DMS114 treated with DMSO at 0.1 percent for 48 hours (cell line): ENCODE measurements around the gene ROBO1.
"Not testable (repeated sequence)": the region's sequence is repeated elsewhere in the genome, so short reads cannot be mapped to it uniquely, and the experiment has no call there.

Experiments used
- DNase-seq: peaks from one replicate; lab custom pipeline; 2025; ENCODE audit not compliant: unreplicated experiment; lab: John Stamatoyannopoulos, UW

The ROBO1 gene

DNA sequence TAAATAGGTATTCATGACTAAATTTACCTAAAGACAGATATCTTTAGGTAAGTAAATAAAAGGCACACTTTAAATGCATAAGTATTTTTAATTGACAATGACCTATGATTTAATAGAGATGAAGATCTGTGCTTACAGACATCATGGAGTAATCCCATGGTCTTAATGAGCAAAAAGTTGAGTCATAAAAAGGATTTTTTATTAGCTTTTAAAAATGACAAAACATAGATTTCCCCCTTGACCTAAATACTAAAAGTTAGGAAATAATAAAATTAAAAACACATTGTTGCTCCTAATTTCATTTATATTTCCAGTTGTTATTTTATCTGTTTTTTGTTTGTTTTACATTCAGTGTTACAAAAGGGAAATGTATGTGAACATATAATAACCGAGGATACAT is 1005.7 kb downstream of the ROBO1 start:
- DNase-seq, result no peak

DNA sequence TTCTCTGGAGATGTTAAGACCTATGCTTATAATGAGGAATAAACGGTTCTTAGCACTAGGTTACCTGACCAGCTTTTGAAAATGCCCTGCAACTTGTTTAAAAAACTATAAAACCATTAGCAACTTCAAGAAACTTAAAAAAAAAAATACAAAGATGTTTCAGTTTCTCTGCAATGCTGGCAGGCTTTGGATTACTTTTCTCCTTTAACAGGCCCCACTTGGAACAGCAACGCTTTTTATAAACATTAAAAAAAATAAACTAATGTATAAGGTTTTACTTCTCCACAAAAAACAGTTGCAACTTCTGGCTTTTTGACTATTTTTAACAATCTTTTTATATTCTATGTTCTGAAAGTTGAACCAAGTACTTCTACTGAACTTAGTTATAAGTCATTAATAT is 1006.7 kb downstream of the ROBO1 start:
- no peak for DNase-seq

GRCh38 chr3:78757731-78758130 is 1010.1 kb downstream of the ROBO1 start:
- DNase-seq, result no peak

DNA sequence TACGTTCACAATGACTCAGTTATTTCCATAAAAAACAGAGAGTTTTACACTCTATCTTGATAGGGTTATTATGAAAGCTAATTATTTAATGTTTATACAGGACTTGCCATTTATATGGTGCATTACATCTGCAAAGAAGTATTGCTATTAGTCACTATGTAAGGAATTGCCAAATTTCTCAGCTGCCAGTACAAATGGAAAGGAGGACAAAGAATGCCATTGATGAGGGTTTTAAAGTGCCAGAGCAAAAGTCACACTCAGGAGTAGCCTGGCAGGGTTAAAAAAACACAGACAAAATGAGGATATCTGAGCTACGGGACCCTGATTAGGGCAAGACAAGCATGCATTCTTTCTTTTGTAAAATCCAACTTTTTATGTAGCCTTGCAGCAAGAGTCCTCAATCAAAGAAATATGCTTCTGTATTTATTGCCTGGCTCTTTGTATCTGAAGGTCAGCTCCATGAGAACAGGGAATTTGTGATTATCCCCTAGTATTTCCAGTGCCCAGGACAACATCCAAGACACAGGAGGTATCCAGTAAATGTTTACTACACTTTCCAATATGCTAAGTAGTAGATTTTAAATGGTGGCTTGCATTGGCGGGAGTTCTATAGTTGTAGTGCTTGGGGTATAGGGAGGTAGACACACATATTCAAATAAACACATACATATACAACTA is 1013.6 kb downstream of the ROBO1 start:
- DNase-seq, result no peak

- DNase-seq, result no peak
Observed at GRCh38 chr3:78751266-78751665, 1016.5 kb downstream of the ROBO1 start.

DNA sequence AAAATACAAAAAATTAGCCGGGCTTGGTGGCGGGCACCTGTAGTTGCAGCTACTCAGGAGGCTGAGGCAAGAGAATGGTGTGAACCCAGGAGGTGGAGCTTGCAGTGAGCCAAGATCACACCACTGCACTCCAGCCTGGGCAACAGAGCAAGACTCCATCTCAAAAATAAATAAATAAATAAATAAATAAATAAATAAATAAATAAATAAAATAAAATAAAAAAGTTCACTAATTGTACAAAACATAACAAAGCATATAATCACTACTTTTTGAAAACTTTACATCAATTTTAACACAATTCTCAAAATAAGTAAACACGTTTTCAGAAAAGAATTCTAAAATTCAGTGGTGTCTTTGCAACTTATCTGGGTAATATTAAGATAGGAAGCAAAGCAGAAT is 1017.5 kb downstream of the ROBO1 start:
- not testable (repeated sequence) for DNase-seq

DNA sequence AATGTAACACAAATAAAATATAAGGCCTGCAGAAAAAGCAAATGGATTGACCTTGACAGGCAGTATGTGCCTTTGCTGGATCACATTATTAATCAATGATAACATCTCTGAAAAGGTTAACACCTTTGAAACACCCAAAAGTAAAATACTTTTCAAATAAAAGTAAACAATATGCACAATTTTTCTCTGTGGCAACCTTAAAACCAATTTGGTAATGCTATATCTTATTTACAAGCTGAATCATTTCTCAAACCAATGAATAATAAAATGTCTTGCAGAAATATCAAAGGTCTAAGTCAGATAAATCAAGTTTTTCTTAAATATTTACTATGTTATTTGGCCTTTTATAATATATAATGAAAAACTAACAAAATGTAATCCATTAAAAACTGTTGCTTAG is 1018.7 kb downstream of the ROBO1 start:
- DNase-seq, result no peak

DNA sequence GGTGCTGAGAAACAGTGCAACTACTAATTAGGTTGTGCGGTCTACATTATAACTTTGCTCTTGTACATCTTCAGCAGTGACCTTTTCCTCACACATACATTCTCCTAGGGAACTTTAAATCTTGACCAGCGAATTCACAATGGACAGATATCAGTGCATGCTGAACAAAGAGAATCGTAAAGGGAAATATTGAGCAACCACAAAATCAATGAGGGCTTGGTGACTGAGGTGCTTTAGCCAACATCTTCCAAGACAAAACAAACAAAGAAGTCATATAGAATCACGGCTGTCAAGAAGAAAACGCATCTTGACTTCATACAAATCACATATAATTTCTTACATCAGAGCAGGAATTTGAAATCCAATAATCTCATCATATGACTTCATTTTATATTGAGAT is 1022.0 kb downstream of the ROBO1 start:
- DNase-seq, result no peak

DNA sequence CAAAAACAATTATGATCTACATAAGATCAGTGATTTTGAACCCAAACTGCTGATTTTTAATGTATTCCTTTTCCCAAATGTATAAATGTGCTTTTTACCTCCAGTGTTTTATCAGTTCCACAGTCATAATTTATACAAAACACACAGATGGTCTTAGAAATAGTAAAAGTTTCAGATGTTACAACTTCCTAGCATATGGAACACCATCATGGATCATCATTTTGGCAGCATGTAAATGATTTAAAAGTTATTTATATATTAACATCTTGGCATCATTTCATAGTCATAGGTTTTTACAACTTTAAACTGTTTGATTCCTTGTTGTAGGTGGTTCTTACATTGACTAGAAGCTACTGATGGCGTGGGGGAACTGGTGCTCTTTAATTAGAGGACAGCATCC is 1025.3 kb downstream of the ROBO1 start:
- no peak for DNase-seq

DNA sequence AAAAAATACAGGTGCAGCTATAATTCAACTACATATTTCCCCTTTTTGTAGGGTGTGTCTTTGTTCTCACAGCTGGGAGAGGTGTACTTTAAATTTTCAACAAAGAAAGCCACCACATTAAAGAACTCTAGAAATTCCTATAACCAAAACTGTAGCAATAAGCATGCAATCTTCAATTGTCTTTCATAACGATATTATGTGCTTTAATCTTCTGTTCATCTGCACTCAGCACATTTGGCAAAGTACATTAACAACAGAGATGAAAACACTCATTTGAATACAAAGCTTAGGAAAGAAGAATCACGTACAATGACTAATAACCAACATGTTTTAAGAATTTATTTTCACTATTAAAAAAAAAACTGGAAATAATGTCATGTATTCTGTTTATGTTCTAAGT is 1025.8 kb downstream of the ROBO1 start:
- no peak for DNase-seq

- no peak for DNase-seq
Observed at GRCh38 chr3:78741066-78741645, 1026.6 kb downstream of the ROBO1 start.

GRCh38 chr3:78738833-78739232 is 1029.0 kb downstream of the ROBO1 start:
- no peak for DNase-seq

GRCh38 chr3:78737988-78738387 is 1029.8 kb downstream of the ROBO1 start:
- no peak for DNase-seq

DNA sequence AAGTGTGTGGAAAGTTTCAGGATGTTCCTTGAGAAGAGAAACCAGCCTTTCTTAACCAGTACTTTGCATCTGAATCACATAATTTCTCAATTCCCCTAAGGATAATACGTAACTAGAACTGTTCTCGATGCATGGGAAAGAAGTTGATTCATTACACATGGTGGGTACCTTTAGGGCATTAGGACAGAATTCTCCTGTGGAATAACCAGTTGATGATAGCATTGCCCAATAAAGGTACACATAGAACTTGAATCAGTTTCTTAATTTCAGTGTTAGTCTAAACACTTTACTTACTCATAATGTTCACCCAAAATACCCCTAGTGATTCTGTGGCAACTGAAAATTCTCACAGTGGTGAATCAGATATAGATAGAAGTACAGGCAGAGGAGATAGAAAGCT is 1030.9 kb downstream of the ROBO1 start:
- DNase-seq, result no peak

DNA sequence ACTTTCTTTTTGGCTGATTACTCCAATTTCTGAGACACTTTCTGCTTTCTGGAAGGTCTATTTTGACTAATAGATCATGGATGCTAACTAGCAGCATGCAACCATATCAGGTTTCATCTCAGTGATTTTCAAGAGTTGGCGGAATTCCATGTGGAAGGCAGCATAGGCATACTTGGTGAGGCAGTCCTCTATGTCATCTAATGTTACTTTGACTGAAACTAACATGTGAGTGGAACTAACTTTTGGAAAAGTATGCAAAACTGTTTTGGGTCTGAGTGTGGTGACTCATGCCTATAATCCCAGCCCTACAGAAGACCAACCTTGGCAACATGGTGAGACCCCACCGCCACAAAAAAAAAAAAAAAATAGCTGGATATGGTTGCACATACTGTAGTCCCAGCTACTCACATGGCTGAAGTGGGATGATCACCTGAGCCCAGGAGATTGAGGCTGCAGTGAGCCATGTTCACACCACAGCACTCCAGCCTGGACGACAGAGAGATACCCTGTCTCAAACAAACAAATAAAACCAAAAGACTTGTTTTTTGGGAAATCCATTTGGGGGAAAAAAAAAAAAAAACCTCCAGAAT is 1033.7 kb downstream of the ROBO1 start:
- no peak for DNase-seq

- DNase-seq, result no peak
Observed at GRCh38 chr3:78732893-78733292, 1034.9 kb downstream of the ROBO1 start.

DNA sequence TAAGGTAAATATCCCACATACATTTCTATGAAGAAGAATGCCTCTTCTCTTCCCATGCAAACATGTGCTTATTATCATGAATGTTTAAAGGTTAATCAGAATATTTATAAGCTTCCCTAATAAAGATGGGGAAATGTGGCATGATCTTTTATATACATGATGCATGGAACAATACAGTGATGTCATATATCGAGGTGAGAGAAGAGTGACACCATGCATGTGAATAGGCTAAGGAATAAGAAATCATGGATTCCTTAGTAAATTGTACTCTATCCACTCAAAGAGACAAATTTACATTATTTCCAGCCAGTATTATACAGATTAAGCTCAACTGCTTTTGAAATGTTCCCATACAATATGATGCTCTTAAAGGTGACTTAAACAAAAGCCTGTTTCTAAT is 1035.3 kb downstream of the ROBO1 start:
- no peak for DNase-seq

GRCh38 chr3:78729946-78730345 is 1037.9 kb downstream of the ROBO1 start:
- no peak for DNase-seq

- DNase-seq, result no peak
Observed at GRCh38 chr3:78728406-78729145, 1039.2 kb downstream of the ROBO1 start.

DNA sequence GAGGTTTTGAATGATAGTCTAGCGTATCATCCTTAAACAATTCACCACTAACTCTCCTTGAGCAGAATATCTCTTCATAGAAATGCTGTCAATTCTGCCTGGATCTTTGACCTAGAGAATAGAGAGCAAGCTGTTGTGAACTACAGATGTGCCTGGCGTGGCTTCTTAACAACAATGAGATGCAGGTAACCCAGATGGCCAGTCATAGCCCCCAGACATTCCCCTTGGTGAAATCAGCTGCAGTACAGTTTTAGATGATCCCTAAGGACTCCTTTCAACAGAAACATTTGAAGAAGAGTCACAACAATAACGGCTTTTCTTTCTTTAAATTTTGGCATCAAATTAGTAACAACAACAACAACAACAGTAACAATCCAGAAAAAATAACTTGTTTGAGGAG is 1041.3 kb downstream of the ROBO1 start:
- no peak for DNase-seq

DNA sequence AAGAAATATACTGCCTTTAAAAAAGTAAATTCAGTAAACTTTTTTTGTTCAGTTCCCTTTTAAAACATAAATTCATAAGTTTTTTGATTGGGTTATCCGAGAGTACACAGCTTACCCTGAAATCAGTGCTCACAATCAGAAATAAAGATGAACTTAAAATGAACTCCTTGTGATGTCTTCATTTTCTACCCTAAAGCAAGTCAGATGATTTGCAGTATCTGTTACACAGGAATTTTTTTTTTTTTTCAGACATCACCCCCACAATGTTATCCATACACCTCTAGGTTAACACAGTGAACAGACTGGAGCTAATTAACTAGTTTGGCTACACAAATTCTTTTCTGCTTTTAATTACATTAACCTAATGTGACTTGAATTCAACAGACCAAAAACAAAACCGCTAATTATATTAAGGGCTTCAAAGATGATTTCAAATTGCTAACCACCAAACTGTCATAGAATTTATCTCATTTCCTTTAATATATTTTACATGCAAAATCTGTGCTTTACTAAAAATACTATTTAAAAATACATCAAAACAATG is 1042.0 kb downstream of the ROBO1 start:
- DNase-seq, result no peak

DNA sequence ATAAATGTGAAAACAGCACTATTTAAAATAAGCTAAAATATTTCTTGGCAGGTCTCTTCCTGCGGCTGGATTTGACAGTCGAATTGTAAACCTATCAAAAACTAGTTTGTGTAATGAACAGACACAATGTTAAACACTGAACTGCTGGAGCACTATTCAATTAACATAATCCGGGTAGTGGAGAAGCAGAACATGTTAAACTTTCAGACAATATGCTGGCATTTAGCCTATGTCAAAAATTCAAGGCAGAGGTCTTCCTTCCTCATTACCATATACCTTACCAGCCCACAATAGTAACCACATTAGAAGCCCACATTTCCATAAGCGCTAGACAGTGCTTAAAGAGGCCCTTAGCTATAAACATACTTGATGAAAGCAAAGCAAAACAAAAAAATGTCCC is 1042.9 kb downstream of the ROBO1 start:
- DNase-seq, result no peak
